Dedifferentiated amniotic fluid mesenchymal stem cell (primary cell): Measurements from ENCODE around the gene IFNL3.
"Not testable (repeated sequence)": the region's sequence is repeated elsewhere in the genome, so short reads cannot be mapped to it uniquely, and the experiment has no call there.

Experiments used
- DNase-seq: peaks from one replicate; pipeline ENCODE4 v3.0.0-alpha.2; 2016; ENCODE audit errors: extremely low spot score

The IFNL3 gene

GRCh38 chr19:39218230-39219007, 26.4 kb downstream of the IFNL3 start:
- no peak for DNase-seq

- DNase-seq = no peak
These were observed 27.7 kb downstream of the IFNL3 start for GRCh38 chr19:39217094-39217493.

GRCh38 chr19:39215323-39215722, 29.5 kb downstream of the IFNL3 start:
- not testable (repeated sequence) for DNase-seq

GRCh38 chr19:39212375-39212742, 32.4 kb downstream of the IFNL3 start:
- DNase-seq = no peak

GRCh38 chr19:39211731-39212374, 33.0 kb downstream of the IFNL3 start:
- DNase-seq = no peak

- DNase-seq = no peak
These were observed 35.6 kb downstream of the IFNL3 start for GRCh38 chr19:39209196-39209595.

GRCh38 chr19:39208175-39208795, 36.5 kb downstream of the IFNL3 start:
- no peak for DNase-seq

- DNase-seq = no peak
These were observed 37.4 kb downstream of the IFNL3 start for GRCh38 chr19:39207293-39207836.

- no peak for DNase-seq
These were observed 38.7 kb downstream of the IFNL3 start for GRCh38 chr19:39206122-39206521.

- DNase-seq = no peak
These were observed 39.4 kb downstream of the IFNL3 start for GRCh38 chr19:39205449-39205764.

GRCh38 chr19:39203372-39204341, 41.1 kb downstream of the IFNL3 start, which contains the start of gene SYCN:
TSS of gene SYCN (minus strand) at chr19:39204263. CDS start at chr19:39204254, 9 bp downstream.
- no peak for DNase-seq

- no peak for DNase-seq
These were observed 41.8 kb downstream of the IFNL3 start for GRCh38 chr19:39202998-39203355.

- DNase-seq = no peak
These were observed 44.0 kb downstream of the IFNL3 start for GRCh38 chr19:39200803-39201115.

GRCh38 chr19:39200066-39200802, 44.6 kb downstream of the IFNL3 start:
- DNase-seq = no peak

- peak; percentile 49 for DNase-seq
These were observed 45.8 kb downstream of the IFNL3 start for GRCh38 chr19:39199025-39199424.

- no peak for DNase-seq
These were observed 47.0 kb downstream of the IFNL3 start for GRCh38 chr19:39197808-39198207.

GRCh38 chr19:39196860-39197562, 47.8 kb downstream of the IFNL3 start, which contains the start of gene NCCRP1:
TSS of gene NCCRP1 (plus strand) at chr19:39196964. CDS start at chr19:39196983, 19 bp downstream.
- DNase-seq = no peak

GRCh38 chr19:39196320-39196719, 48.5 kb downstream of the IFNL3 start:
- DNase-seq = no peak

- DNase-seq = no peak
These were observed 49.1 kb downstream of the IFNL3 start for GRCh38 chr19:39195755-39196154.

GRCh38 chr19:39194832-39195542, 49.8 kb downstream of the IFNL3 start:
- DNase-seq = no peak
